Measurements from ENCODE around the gene MEOX1. TPM values are rescaled to one million over a fixed set of nuclear protein-coding genes. Genes with fewer than 3 reads are reported as not detected.

Gene MEOX1
- total RNA-seq, 4 donors from 2014 or later, result 0.32 to 4.5 (median 0.96) TPM; not detected in 1

GRCh38 chr17:43683928-43684653 lies 22.4 kb upstream of the MEOX1 start:
- WGBS, 2 donors (ENCODE audit: low coverage in 1 of 2), result 84 to 88% methylated on average over 3 to 12 of the region's 12 CpGs
- H3K4me1 ChIP-seq, result no peaks in the 10 kb centered on the region
- no peaks in the 10 kb centered on the region for H3K36me3 ChIP-seq
- no peaks in the 10 kb centered on the region for H3K27me3 ChIP-seq
- in situ Hi-C loops (cut with MboI; ENCODE audit: low pct_ligation_motif_present in 1 of 4, low pct_unique_long_range_greater_than_20kb in 1 of 4, low sequenced_read_pairs in 3 of 4), result no loop called here
- H3K4me3 ChIP-seq, result no peak overlapping the region
- H3K27ac ChIP-seq, result no peak overlapping the region
- no peaks in the 10 kb centered on the region for H3K9me3 ChIP-seq
- intact Hi-C loops (cut with DNase I; ENCODE audit: low total_unique reads), result no loop called here
- no peak for TF ChIP-seq POLR2AphosphoS5 (IDR thresholded peaks at IDR 0.05)
- no peak for DNase-seq

GRCh38 chr17:43680461-43680860 lies 18.7 kb upstream of the MEOX1 start:
- Histone ChIP-seq H3K4me1 (peaks cover 0 to 8% (median 6%) of the 10 kb centered on the region in 4 donors), H3K36me3 (no peaks in the 10 kb centered on the region), H3K9me3 (no peaks in the 10 kb centered on the region), H3K4me3 (no peak overlapping the region), H3K27ac (no peak overlapping the region), H3K27me3 (no peaks in the 10 kb centered on the region)
- no peak for DNase-seq
- WGBS, 2 donors (ENCODE audit: low coverage in 1 of 2), result 54 to 60% methylated on average over 4 to 10 of the region's 10 CpGs
- TF ChIP-seq CTCF (IDR thresholded peaks at IDR 0.05), result no peak
- TF ChIP-seq POLR2A (IDR thresholded peaks at IDR 0.05), result no peak
- intact Hi-C loops (cut with DNase I; ENCODE audit: low total_unique reads) (no loop called here), in situ Hi-C loops (cut with MboI; ENCODE audit: low pct_ligation_motif_present in 1 of 4, low pct_unique_long_range_greater_than_20kb in 1 of 4, low sequenced_read_pairs in 3 of 4) (no loop called here)

- 70% methylated on average over 2 to 8 of the region's 8 CpGs for WGBS, 2 donors (ENCODE audit: low coverage in 1 of 2)
These were observed 18.2 kb upstream of the MEOX1 start for GRCh38 chr17:43679911-43680310.

GRCh38 chr17:43679401-43679800 lies 17.7 kb upstream of the MEOX1 start:
- WGBS, 2 donors (ENCODE audit: low coverage in 1 of 2), result 57% methylated on average over 4 of the region's 4 CpGs; no CpG with 5 or more reads in 1 of the 2 donors

More at GRCh38 chr17:43679911-43680310, 18.2 kb upstream of the MEOX1 start:
- Histone ChIP-seq H3K4me3 (no peak overlapping the region), H3K9me3 (no peaks in the 10 kb centered on the region), H3K27me3 (no peaks in the 10 kb centered on the region), H3K36me3 (no peaks in the 10 kb centered on the region), H3K27ac (no peak overlapping the region), H3K4me1 (peaks cover 0 to 8% (median 6%) of the 10 kb centered on the region in 4 donors)
- intact Hi-C loops (cut with DNase I; ENCODE audit: low total_unique reads) (no loop called here), in situ Hi-C loops (cut with MboI; ENCODE audit: low pct_ligation_motif_present in 1 of 4, low pct_unique_long_range_greater_than_20kb in 1 of 4, low sequenced_read_pairs in 3 of 4) (no loop called here)
- no peak for DNase-seq
- no peak for TF ChIP-seq CTCF (IDR thresholded peaks at IDR 0.05)
- no peak for TF ChIP-seq POLR2A (IDR thresholded peaks at IDR 0.05)
- no peak for TF ChIP-seq EP300 (IDR thresholded peaks at IDR 0.05; ENCODE audit: low read depth)
- no peak for TF ChIP-seq POLR2AphosphoS5 (IDR thresholded peaks at IDR 0.05)

More at GRCh38 chr17:43679401-43679800, 17.7 kb upstream of the MEOX1 start:
- Histone ChIP-seq H3K36me3 (no peaks in the 10 kb centered on the region), H3K4me1 (peaks cover 0 to 8% (median 6%) of the 10 kb centered on the region in 4 donors), H3K27me3 (no peaks in the 10 kb centered on the region), H3K27ac (no peak overlapping the region), H3K4me3 (no peak overlapping the region), H3K9me3 (no peaks in the 10 kb centered on the region)
- in situ Hi-C loops (cut with MboI; ENCODE audit: low pct_ligation_motif_present in 1 of 4, low pct_unique_long_range_greater_than_20kb in 1 of 4, low sequenced_read_pairs in 3 of 4) (no loop called here), intact Hi-C loops (cut with DNase I; ENCODE audit: low total_unique reads) (no loop called here)
- DNase-seq, result no peak
- TF ChIP-seq EP300 (IDR thresholded peaks at IDR 0.05; ENCODE audit: low read depth) (no peak), CTCF (IDR thresholded peaks at IDR 0.05) (no peak)
